ENCODE measurements around the gene OSTF1.

Gene OSTF1, protein sequence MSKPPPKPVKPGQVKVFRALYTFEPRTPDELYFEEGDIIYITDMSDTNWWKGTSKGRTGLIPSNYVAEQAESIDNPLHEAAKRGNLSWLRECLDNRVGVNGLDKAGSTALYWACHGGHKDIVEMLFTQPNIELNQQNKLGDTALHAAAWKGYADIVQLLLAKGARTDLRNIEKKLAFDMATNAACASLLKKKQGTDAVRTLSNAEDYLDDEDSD

DNA sequence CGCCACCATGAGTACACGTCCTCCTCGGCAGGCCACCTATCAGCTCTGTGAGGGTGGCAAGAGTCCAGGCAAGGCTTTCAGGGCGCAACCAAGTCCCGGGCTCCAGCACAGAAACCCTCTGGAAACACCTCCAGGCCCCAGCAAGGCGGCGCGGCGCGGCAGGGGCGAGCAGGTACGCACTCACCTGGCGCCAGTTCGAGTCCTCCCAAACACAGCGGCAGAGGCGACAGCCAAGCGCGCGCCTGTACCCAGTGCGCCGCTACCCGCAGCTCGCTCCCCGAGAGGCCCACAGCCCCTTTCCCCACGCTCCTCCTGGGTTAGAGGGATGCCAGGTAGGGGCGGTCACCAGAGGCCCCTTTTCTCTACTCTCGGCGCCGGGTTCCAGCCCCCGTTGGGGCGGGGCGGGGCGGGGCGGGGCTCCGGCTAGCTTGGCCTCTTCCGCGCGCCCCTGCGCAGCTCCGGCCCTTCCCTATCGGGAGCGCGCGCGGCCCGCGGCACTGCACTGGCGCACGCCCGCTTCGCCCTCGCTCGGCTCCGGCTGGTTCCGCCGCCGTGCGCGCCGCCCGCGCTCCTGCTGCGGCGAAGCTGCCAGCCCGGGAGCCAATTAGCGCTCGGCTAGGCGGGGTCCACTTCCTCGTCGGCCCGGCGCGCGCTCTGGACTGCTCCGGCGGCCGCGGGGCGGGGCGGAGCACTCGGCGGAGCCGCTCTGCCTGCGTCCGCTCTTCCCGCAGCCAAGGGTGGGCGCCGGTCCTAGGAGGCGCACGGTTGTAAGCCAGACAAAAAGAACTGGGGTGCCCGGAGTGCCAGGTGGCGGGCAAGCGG, at the start of gene OSTF1, which contains the start of gene NMRK1:
OSTF1 (plus strand) TSS at position 691 of the 822 bp plus-strand sequence. CDS start 179 bp downstream, outside the sequence.
NMRK1 (minus strand) TSS at position 332 of the 822 bp plus-strand sequence. CDS start 5,040 bp downstream, outside the sequence.
- DNase-seq, result peak; percentile 95

DNA sequence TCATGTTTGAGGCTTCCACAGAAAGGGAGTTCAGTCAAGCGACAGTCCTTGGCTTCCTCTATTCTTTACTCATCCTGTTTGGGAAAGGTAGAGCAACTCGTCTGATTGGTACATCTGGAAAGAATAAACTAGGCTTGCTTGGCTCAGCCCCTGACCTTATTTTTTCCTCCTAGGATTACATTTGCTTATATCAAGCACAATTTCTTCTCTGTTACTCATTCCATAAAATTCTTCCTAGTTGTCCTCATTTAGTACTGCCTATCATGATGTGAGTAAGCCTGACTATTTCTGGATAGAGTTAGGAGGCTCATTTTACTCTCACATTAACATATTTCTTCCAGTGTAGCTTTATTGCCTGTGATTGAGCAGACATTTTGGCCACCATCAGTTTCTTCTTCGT, 49.3 kb upstream of the OSTF1 start:
- no peak for DNase-seq

DNA sequence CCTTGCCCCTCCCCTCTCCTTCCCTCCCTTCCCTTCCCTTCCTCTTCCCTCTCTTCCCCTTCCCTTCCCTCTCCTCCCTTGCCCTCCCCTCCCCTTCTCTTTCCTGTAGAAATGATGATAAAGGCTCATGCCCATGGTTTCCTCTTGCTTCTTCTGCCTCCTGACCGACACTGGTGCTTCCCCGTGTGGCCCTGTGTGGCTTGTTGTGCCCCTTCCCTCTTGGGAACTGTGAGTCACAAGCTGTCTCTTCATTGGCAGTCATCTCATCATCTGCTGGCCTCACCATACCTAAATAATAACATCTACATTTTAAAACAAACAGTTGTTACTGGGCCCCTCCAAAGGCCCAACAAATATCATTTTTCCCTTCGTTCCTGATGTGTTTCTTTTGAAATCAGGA, 48.5 kb upstream of the OSTF1 start:
- DNase-seq, result no peak

DNA sequence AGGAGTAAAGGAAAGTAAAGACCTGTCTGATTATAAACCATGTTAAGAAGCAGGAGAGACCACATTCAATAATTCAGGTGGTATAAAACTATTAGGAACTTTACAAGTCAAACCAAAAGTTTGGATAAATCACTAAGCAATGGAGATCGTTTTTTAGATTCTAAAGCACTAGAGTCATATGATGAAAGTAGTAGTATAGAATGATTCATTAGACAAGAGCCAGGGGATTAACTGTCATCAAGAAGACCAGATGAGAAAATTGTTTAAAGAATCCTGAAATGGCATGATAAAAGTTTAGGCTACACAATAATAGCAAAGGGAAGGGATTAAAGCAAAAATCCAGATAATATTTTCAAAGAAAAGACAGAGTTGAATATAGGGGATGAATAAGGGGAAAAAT, 47.3 kb upstream of the OSTF1 start:
- no peak for DNase-seq

DNA sequence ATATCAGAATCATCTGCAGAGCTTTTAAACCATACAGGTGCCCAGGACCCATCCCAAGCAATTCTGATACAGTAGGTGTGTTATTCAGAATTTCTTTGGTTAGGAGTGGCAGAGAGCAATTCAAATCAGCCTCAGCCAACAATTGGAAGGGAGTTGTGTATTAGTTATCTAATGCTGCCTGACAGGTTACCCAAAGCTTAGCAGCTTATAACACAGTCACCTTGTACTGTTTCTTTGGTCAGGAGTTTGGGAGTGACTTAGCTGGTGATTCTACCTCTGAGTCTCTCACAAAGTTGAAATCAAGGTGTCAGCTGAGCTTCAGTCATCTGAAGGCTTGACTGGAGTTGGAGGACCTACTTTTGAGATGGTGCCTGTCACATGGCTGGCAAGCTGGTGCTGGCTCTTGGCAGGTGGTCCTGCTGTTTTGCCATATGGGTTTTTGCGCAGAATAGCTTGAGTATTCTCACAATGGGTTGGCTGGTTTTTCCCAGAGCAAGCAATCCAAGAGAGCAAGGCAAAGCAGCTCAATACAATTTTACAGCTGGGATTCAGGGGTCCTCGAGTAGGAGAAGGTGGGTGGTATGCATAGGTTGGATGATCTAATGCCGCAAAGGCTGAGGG, 41.5 kb upstream of the OSTF1 start:
- no peak for DNase-seq

DNA sequence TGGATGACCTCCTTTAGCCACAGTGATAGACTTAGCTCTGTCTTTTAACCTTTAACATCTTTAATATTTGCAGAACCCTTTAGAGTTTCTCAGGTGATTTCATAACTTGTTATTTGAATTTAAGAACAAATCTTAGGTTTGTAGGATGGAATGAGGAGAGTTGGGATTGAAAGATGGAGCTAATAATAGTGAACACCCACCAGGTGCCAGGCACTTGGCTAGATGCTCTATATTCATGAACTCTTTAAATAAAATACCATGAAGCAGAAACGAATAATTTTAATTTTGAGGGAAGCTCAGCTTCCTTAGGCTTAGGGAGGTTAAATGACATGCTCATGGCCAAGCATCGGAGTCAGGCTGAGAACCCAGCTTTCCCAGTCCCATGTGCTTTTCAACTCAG, 40.8 kb upstream of the OSTF1 start:
- DNase-seq, result no peak

DNA sequence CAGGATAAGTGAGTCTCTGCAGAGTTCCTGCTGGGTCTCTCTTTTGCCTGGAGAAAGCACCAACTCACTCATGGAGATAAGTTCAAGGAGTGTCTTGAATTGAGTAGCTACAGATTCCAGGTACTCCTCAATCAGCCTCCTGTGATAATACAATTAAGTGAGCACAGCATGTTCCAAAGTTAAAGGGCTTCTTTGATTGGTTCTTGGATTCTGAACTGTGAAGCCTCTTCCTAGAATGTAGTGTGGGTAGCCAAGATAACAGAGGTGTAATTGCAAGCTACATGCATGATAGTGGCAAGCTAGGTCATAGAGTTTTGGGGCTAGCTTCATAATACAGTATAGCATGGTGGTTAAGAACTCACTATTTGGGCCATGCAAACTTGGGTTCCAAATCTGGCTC, 37.0 kb upstream of the OSTF1 start:
- no peak for DNase-seq

DNA sequence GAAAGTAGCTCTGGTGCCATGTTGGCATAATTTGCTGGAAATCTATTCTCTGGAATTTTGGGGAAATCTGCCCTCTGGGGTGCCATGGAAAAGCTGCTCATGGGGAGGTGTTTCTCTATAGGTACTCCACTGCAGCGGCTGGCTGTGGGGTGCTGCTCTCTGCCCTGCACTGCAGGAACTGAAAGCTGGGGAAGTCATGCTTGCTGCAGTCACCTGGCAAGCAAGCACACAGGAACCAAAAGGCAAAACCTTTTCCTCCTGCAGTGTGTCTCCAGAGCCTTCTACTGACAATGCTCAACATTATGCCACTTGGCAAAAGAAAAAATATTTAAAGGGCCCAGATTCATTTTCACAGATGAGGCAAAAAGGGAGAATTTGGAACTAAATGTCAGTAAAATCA, 34.4 kb upstream of the OSTF1 start:
- no peak for DNase-seq

DNA sequence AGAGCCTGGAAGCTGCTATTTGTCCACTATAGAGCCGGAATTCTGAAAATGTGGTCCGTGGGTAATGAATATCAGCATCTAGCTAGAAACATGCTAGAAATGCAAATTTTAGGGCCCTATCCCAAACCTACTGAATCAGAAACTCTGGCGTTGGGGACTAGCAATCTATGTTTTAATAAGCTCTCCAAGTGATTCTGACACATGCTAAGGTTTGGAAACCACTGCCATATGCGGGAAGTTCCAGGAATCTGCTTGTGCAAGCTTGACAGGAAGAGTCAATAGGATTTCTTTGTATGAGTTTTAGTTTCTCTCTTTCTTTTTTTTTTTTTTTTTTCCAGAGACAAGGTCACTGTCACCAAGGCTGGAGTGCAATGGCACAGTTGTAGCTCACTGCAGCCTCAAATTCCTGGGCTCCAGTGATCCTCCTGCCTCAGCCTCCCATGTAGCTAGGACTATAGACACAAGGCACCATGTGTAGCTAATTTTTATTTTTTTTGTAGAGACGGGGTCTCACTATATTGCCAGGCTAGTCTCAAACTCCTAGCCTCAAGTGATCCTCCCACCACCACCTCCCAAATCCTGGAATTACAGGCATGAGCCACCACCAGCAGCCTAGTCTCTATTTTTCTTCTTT, 33.8 kb upstream of the OSTF1 start:
- DNase-seq, result no peak

DNA sequence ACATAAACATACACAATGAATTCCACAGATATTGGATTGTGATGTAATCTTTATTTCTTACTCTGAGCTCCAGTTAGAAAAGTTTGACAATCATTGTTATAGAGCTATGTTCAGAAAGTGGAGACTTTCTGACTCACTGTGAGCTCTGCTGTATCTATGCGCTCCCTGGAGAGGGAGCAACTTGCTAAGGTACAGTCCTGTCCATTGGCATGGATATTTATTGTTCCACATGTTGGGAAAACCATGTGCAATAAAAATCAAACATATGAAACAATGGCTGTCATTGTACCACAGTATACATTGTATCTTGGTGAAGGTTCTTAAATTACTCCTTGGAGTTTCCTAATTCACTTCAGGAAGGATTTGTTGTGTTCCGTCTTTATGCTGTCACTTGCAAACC, 27.1 kb upstream of the OSTF1 start:
- DNase-seq, result no peak

DNA sequence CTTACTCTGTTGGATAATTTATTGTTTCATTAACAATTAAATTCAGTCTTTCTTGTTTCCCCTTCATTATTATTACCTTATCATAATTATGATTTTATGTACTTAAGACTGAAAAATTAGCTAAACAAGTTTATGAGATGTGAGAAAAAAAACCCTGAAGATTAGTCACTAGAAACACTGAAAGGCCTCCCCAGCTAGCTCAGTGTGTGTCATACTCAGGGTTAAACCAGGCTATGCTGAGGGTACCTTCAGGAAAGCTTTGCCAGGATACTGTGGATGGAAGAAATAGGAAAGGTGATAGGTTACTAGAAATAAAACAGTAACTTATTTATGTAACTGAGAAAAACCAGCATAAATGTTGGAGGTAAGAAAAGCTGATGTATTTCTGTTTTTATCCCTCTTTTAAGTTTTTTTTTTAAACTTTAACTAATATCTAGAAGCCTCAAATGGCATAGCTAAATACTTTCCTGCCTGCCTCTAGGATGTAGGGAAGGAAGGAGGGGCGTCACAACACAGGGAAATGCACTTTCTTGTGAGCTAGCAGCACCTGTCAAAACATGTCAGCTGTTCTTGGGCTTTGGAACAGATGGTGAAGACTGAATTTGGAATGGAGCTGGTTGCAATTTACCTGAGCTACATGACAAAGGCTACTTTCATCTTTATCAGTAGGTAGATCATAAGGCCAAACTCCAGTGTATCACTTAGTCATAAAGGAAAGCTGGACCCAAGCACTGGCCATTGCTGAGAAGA, 24.6 kb upstream of the OSTF1 start:
- DNase-seq, result no peak

DNA sequence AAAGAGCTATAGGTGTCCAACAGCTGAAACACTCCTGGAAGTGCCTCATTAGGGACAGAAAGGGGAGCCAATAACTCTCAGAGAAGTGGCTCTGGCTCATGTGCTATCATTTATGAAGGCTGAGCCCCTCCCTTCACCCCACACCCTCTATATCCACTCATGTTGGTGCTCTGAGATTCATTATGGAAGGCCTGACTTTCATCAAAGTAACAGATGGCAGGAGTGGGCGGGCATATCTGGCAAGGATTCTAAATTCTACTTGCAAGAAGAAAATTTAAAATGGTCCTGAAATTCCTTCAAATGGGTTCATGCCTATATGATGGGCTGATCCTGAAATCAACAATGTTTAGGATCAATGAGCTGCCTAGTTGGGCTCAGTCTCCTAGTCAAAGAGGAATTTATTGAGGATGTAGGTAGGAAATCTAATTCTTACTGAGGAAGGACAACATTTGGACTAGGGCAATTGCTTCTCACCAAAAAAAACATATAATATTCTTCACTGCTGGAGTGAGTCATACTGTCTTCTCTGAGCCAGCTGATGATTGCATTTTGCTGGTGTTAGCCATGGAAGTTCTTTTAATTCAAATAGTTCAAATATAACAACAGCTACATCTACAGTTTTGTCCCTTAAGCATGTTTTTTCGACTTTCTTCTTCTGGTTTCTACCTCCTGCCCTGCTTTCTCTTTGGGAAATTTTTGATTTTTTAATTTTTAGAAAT, 23.8 kb upstream of the OSTF1 start:
- no peak for DNase-seq

DNA sequence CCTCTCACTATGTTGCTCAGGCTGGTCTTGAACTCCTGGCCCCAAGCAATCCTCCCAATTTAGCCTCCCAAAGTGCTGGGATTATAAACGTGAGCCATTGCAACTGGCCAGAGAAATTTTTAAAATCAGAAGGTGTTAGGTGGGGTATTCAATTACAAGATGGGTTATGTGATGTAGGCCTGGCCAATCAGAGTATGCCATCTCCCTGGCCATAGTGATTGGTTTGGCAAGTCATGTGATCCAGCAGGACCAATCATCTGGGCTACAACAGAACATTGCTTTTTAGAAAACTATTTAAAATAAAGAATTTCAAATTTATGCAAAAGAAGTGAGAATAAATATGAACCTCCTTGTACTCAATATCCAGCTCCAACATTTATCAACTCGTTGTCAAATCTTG, 22.8 kb upstream of the OSTF1 start:
- DNase-seq, result no peak

DNA sequence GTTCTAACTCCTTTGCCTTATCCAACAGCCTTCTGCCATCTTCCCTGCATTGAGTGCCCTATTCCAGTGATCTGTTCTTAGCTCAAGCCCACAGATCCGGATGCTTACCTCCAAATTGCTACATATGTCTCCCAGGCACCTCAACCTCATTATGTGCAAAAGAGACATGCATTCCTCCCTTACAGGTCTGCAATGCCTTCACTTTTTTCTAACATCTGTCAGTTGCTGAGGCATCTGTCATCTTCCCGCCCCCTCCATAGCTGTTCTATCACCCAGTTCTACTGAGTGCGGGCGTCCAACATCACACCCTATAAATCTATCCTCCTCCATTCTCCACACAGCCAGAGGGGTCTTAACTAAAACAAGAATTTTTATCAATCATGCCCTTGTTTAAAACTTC, 20.4 kb upstream of the OSTF1 start:
- no peak for DNase-seq

DNA sequence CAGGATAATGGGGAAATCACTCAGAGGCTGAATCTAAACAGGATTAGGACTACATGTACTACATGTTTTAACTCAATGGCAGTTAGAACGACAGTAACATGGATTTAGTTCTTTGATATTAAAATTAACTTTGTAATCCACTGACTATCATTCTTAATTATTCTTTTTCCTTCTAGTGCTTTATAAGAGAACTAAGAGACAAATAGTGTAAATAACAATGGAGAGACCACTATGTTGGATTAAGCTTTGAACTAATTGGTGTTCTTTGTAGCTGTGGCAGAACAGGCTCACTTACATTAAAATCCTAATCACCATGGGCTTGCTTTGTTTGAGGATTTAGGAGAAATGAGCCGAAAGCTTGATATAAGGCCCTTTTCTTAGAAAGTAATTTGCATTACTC, 19.1 kb upstream of the OSTF1 start:
- DNase-seq, result no peak

DNA sequence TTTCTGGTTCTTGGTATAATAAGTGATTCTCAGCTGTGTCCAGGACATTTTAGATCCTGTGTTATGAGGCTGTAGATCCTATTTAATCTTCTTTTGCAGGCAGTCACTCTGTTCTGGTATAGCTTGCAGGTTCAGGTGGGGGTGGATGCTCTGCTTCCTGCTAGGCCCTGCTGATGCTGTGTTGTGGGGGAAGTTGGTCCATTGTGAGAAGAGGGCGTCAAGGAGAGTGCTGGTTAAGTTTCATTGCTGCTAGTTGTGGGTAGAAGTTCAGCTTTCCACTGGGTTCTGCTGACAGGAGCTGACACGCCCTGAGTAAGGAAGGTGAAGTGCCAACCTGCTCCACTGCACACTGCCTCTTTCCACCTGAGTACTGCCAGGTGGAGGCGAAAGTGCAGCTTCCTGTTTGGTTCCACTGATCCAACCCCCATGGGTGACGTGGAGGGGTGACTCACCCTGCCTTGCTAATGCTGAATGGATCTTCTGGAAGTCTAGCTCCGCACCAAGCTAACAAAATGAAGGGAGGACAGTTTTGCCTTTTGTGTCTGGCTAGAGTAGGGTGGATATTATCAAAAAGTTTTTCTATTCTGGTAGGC, 16.7 kb upstream of the OSTF1 start:
- DNase-seq, result no peak

DNA sequence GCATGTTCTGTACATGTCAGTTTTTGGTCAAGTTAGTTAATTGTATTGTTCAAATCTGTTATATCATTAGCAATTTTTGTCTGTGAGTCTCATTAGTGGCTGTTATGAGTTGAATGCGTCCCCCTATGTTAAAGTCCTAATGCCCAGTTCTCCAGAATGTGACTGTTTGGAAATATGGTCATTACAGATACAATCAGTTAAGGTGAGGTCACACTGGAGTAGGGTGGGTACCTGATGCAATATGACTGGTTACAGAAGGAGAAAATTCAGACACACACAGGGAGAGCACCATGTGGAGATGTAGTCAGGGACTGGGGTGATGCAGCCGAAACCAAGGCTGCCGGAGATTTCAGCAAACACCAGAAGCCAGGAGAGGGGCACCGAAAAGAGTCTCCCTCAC, 15.4 kb upstream of the OSTF1 start:
- no peak for DNase-seq

DNA sequence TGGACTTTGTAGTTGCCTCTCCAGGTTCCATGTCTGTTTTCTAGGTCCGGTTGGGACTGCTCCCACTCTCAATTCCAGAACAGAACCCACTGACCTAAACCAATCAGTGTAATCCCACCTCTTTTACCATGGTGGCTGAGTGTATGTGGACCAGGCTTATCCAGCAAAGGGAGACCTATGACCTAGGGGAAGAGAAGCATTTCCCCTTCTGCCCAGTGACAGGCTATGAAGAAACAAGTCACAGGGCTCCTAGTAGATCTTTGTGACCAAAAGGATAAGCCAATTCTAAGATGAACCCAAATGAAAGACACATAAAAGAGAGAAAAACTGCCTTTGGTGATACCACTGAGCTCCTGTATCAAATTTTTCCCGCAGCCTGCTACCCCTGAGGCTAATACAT, 6.7 kb upstream of the OSTF1 start:
- no peak for DNase-seq

DNA sequence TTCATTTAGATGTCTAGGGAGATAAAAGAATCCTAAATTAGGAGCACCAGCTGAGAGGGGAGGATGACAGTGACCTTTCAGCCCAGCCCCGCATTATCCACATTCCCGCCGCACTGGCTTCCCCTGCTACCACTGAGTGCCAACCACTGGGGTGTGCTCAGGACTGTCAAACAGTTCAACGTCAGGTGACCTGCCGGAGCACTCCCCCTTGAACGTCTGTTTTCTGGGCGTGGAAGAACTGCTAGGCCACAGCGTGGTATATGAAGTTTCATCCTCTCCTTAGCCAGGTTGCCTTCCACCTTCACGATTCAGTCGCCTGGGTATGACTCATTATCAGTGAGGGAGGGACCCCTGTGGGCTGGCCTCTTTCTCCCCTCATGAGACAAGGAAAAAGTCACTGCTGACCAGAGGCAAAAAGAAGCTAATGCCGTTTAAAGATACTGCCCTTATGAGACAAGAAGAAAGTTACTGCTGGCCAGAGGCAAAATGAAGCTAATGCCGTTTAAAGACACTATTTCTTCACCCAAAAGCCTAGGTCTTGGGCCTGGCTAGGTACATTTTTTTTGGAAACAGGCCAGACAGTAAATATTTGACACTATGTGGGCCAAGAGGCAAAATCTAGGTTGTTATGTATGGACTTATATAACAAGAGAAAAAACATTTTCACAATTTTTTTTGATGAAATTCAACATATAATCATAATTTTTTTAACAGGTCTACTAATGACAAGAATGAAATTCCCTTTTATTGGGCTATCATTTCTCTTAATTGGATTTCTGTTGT, 4.9 kb upstream of the OSTF1 start:
- DNase-seq, result no peak

DNA sequence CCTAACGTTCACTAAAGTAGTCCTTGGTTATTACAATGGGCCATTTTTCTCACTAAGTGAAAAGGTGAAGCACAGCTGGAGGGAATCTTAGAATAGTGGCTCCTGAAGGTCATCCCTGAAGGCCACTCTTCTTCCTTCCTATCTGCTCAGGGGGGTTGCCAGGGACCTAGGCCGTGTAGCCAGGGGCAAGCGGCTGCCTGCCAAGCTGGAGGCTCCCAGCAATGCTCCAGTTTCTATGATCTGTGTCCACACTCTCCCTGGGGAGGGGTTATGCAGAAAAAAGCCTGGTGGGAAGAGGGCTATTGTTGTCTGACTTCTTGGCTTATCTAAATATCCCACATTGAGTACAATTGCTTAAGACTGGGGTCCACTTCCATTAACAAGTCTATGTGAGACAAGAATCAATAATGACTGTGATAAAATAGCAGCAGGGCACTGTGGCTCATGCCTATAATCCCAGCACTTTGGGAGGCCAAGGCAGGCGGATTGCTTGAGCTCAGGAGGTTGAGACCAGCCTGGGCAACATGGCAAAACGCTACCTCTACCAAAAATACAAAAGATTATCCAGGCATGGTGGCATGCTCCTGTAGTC, 4.1 kb upstream of the OSTF1 start:
- no peak for DNase-seq

DNA sequence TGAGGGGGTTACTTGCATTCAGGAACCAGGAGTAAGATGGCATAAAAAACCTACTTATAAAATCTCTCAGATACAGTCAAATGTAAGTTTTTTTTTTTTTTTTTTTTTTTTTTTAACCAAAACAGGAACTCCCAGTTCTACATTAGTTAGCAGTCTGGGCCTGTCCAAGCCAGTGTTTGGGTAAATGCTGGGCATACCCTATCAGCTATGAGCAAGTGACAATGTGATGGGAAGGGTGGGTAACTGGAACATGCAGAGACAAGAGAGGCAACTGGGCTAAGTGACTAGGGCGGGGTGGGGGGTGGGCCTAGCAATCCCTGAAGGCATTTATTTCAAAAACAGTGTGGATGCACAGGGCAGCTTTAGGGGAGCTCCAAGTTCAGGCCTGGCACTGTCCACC, 2.7 kb upstream of the OSTF1 start:
- DNase-seq, result no peak

Data from NCI-H1436 (cell line).